Measurements from ENCODE around the gene OR10K1.

GRCh38 chr1:158426137-158426536 is 35.5 kb upstream of the OR10K1 start, which contains the start of gene OR10K2:
- no peak for TF ChIP-seq CTCF (IDR thresholded peaks at IDR 0.05; ENCODE audit: low read depth, low read length, missing input control)
- no peak for TF ChIP-seq HNF4G (IDR thresholded peaks at IDR 0.05)
- no peak for TF ChIP-seq MAX (IDR thresholded peaks at IDR 0.05)
- no peak for TF ChIP-seq RAD21 (IDR thresholded peaks at IDR 0.05)
- TF ChIP-seq ATF3 (IDR thresholded peaks at IDR 0.05), result no peak
- TF ChIP-seq REST (IDR thresholded peaks at IDR 0.05), result no peak
- no peak for TF ChIP-seq ZBTB33 (IDR thresholded peaks at IDR 0.05)

Data from liver (tissue), 3 donors.